ENCODE measurements around the gene PARD3.

Gene PARD3

GRCh38 chr10:34137955-34138354 is 677.1 kb downstream of the PARD3 start:
- DNase-seq = no peak

GRCh38 chr10:34137201-34137600 is 677.9 kb downstream of the PARD3 start:
- DNase-seq = no peak

- DNase-seq = no peak
Measured at GRCh38 chr10:34135515-34135914, 679.6 kb downstream of the PARD3 start.

- DNase-seq = no peak
Measured at GRCh38 chr10:34134602-34135001, 680.5 kb downstream of the PARD3 start.

DNA sequence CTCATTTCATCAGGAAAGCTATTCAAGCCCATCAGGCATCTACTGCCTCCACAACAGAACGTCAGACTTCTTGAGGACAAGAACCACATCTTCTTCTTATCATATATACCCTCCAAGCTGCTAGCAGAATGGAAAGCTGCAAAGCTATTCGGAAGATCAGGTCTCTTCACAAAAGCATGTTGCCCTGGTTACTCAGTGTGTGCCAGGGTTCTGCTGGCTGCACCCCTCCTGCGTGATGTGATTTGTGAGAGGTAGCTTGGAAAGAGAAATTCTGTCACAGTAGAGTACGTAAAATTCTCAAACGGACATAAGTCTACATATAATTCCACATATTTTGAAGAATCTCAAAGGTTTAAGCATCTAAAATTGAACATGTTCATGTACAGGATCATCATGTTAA is 681.7 kb downstream of the PARD3 start:
- DNase-seq = no peak

GRCh38 chr10:34131152-34131551 is 683.9 kb downstream of the PARD3 start:
- DNase-seq = no peak

GRCh38 chr10:34127676-34128075 is 687.4 kb downstream of the PARD3 start:
- no peak for DNase-seq

- no peak for DNase-seq
Measured at GRCh38 chr10:34126371-34127151, 688.5 kb downstream of the PARD3 start.

DNA sequence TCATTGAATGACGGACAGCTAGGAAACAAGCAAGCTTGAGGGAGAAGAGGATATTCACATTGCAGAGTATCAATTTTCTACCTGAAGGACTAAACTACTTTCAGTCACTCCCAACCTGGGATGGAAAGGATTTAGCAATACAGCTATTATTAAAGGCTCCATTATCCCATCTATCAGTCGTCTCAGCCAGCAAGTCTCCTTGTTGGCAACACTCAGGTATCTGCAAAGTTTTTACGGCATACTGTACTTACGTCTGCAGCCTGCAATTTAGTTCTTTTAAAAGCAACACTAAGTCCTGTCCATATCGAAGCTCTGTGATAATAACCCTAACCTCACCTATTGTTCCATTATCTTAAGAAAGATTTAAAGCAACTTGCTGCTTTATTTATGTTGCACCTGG is 689.4 kb downstream of the PARD3 start:
- DNase-seq = no peak

GRCh38 chr10:34124522-34125035 is 690.5 kb downstream of the PARD3 start:
- DNase-seq = no peak

- no peak for DNase-seq
Measured at GRCh38 chr10:34121781-34122622, 693.1 kb downstream of the PARD3 start.

DNA sequence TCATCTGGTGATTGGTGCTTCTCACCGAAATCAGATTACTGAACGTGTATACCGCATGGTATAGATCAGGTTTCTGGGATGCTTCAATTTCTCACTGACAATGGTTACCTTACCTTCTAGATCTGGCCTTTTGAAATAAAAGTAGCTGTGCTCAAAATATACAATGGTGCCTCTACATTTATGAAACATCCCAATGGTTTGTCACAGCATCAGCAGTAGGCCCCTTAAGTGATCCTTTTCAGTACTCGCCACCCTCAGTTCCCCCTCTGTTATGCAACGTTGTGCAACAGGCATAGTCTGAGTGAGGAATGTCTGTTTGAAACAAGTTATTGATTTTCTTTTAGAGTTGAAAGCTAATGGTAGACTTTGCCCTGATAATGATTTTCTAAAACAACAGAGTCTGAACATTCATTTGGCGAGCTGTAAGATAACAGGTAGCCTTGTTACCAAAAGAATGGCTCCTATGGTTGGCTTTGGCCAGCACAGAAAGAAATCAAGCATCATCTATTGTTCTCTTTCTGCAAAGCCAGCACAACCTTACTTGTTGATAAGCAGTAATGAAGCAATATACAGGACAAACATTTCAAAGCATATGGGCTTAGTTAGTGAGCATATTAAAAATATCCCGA is 693.9 kb downstream of the PARD3 start:
- DNase-seq = no peak

DNA sequence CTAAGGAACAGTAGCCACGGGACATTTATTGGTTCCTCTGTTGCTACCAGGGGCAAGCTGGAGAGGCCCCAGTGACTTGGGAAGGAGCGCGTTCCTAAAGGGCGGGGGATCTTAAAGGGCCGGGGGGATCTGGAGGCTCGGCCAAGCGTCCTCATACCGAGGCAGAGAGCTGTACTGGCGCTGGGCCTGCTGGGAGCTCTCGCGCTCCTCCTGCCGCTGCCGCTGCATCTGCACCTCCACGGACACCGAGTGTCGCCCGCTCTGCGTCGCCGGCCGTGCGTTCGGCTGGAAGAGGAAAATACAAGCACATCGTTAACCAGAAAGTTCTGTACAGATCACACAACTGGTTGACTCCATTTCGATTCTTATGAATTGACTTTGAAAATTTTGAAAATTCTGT is 695.6 kb downstream of the PARD3 start:
- DNase-seq = no peak

GRCh38 chr10:34116681-34117271 is 698.3 kb downstream of the PARD3 start:
- DNase-seq = no peak

- DNase-seq = no peak
Measured at GRCh38 chr10:34116220-34116641, 698.9 kb downstream of the PARD3 start.

GRCh38 chr10:34114914-34115313 is 700.2 kb downstream of the PARD3 start:
- no peak for DNase-seq

DNA sequence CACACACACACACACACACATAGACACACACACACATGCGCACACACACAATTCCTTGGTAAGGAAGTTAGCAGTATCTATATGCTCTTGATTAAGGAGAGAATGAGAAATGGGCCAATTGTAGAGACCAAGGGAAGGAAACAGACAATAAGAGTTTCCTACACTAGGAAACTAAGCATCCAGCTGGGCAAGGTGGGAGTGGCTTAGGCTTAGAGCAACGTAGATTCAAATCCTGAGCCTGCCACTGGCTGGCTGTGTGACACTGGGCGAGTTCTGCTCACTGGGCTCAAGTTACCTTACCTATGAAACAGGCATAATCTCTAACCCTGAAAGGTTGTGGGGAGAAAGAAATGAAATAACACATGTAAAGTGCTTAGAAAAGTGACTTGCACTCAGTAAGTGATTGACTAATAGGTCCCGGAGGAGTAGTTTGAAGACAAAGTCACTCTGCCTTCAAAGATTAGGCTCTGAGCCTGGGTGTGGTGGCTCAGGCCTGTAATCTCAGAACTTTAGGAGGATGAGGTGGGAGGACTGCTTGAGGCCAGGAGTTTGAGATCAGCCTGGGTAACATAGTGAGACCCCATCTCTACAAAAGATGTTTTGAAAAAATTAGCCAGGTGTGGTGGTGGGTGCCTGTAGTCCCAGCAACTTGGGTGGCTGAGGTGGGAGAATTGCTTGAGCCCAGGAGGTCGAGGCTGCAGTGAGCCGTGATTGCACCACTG is 701.4 kb downstream of the PARD3 start:
- DNase-seq = no peak

GRCh38 chr10:34112171-34112782 is 702.8 kb downstream of the PARD3 start:
- DNase-seq = no peak

GRCh38 chr10:34111179-34111578 is 703.9 kb downstream of the PARD3 start:
- DNase-seq = no peak

DNA sequence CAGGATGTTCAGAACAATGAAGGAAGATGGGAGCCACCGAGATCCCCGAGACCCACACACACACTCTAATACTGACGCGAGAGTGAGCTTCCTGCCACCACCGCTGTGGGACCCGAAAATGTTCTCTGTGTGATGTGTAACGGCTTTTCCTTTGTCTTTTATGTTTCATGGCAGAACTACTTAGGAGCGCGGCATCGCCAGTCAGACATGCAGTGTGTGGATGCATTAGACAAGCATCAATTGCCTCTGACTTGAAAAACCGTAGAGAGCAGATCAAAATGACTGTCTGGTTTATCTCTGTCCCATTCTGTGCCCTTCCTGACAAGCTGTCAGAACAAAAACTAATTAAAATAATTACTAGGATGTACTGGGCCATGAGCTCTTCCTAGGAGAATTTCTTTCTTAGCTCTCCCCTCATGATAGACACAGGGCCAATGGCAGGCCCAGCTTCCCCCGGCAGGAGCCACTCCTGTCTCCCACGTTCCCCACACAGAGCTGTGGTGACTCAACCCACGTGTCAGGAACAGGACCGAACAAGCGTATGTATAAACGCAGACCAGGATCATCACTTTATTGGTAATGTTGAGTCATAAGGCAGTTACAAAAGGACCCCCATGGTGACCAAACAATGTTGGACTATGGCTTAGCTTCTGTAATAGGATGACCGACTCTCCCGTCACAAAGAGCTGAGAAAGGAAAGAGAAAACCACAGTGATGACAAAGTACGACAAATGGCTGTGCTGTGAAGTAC is 705.0 kb downstream of the PARD3 start:
- DNase-seq = no peak

DNA sequence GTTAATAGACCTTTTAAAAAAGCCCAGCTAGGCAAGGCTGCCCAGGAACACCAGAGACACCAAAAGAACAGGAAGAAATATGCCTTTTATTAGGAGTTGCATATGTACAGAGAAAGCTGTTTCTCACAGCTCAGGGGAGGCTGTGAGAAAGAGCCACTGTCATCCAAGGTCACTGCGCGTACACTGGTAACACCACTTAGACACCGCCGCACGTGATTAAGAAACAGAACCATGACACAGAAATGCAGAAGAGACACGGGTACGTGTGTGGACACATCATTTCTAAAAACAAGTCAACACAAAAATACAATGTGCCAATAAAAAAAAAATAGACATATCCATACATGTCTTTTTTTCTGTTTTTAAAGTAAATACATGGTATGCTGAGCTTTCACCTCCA is 705.6 kb downstream of the PARD3 start:
- DNase-seq = no peak

Data from NCI-H2171 (cell line).